ENCODE results near the gene TTLL11.

TTLL11 gene

GRCh38 chr9:121949364-121949763 is 143.7 kb downstream of the TTLL11 start:
- H3K9me3 ChIP-seq = no peaks in the 10 kb centered on the region
- no peak overlapping the region for H3K27ac ChIP-seq
- H3K36me3 ChIP-seq = no peaks in the 10 kb centered on the region
- no peak for TF ChIP-seq CTCF (IDR thresholded peaks at IDR 0.05)
- H3K27me3 ChIP-seq = peaks cover 4% of the 10 kb centered on the region
- H3K4me1 ChIP-seq (ENCODE audit: control insufficient read depth in 1 of 2, insufficient read depth in 1 of 2, low read depth in 1 of 2, low read length in 1 of 2) = no peaks in the 10 kb centered on the region
- H3K4me3 ChIP-seq (ENCODE audit: low read depth in 1 of 2, low read length in 1 of 2) = no peak overlapping the region

GRCh38 chr9:121947775-121948174 is 145.3 kb downstream of the TTLL11 start:
- Histone ChIP-seq H3K36me3 (no peaks in the 10 kb centered on the region), H3K4me3 (ENCODE audit: low read depth in 1 of 2, low read length in 1 of 2) (no peak overlapping the region), H3K27ac (no peak overlapping the region), H3K9me3 (no peaks in the 10 kb centered on the region), H3K27me3 (peaks cover 4% of the 10 kb centered on the region), H3K4me1 (ENCODE audit: control insufficient read depth in 1 of 2, insufficient read depth in 1 of 2, low read depth in 1 of 2, low read length in 1 of 2) (no peaks in the 10 kb centered on the region)
- TF ChIP-seq CTCF (IDR thresholded peaks at IDR 0.05) = no peak

- no peaks in the 10 kb centered on the region for H3K9me3 ChIP-seq
- no peaks in the 10 kb centered on the region for H3K4me1 ChIP-seq (ENCODE audit: control insufficient read depth in 1 of 2, insufficient read depth in 1 of 2, low read depth in 1 of 2, low read length in 1 of 2)
- no peak for TF ChIP-seq CTCF (IDR thresholded peaks at IDR 0.05)
- H3K36me3 ChIP-seq = no peaks in the 10 kb centered on the region
- H3K27me3 ChIP-seq = peaks cover 10% of the 10 kb centered on the region
- H3K4me3 ChIP-seq (ENCODE audit: low read depth in 1 of 2, low read length in 1 of 2) = no peak overlapping the region
- H3K27ac ChIP-seq = no peak overlapping the region
Measured at GRCh38 chr9:121946465-121946864, 146.6 kb downstream of the TTLL11 start.

- H3K4me1 ChIP-seq (ENCODE audit: control insufficient read depth in 1 of 2, insufficient read depth in 1 of 2, low read depth in 1 of 2, low read length in 1 of 2) = no peaks in the 10 kb centered on the region
Measured at GRCh38 chr9:121945849-121946248, 147.3 kb downstream of the TTLL11 start.

GRCh38 chr9:121945281-121945680 is 147.8 kb downstream of the TTLL11 start:
- no peak overlapping the region for H3K27ac ChIP-seq
- H3K4me3 ChIP-seq (ENCODE audit: low read depth in 1 of 2, low read length in 1 of 2) = no peak overlapping the region
- no peaks in the 10 kb centered on the region for H3K36me3 ChIP-seq
- no peaks in the 10 kb centered on the region for H3K4me1 ChIP-seq (ENCODE audit: control insufficient read depth in 1 of 2, insufficient read depth in 1 of 2, low read depth in 1 of 2, low read length in 1 of 2)
- no peak for TF ChIP-seq CTCF (IDR thresholded peaks at IDR 0.05)
- peaks cover 11% of the 10 kb centered on the region for H3K27me3 ChIP-seq
- no peaks in the 10 kb centered on the region for H3K9me3 ChIP-seq

More at GRCh38 chr9:121945849-121946248, 147.3 kb downstream of the TTLL11 start:
- Histone ChIP-seq H3K36me3 (no peaks in the 10 kb centered on the region), H3K9me3 (no peaks in the 10 kb centered on the region), H3K27ac (no peak overlapping the region), H3K4me3 (ENCODE audit: low read depth in 1 of 2, low read length in 1 of 2) (no peak overlapping the region), H3K27me3 (peaks cover 11% of the 10 kb centered on the region)
- TF ChIP-seq CTCF (IDR thresholded peaks at IDR 0.05) = no peak

GRCh38 chr9:121944711-121945191 is 148.4 kb downstream of the TTLL11 start:
- Histone ChIP-seq H3K36me3 (no peaks in the 10 kb centered on the region), H3K4me1 (ENCODE audit: control insufficient read depth in 1 of 2, insufficient read depth in 1 of 2, low read depth in 1 of 2, low read length in 1 of 2) (no peaks in the 10 kb centered on the region), H3K9me3 (no peaks in the 10 kb centered on the region), H3K4me3 (ENCODE audit: low read depth in 1 of 2, low read length in 1 of 2) (no peak overlapping the region), H3K27me3 (peaks cover 11% of the 10 kb centered on the region), H3K27ac (no peak overlapping the region)
- TF ChIP-seq CTCF (IDR thresholded peaks at IDR 0.05) = no peak
